ENCODE data around the gene SLC25A43.

SLC25A43 gene

DNA sequence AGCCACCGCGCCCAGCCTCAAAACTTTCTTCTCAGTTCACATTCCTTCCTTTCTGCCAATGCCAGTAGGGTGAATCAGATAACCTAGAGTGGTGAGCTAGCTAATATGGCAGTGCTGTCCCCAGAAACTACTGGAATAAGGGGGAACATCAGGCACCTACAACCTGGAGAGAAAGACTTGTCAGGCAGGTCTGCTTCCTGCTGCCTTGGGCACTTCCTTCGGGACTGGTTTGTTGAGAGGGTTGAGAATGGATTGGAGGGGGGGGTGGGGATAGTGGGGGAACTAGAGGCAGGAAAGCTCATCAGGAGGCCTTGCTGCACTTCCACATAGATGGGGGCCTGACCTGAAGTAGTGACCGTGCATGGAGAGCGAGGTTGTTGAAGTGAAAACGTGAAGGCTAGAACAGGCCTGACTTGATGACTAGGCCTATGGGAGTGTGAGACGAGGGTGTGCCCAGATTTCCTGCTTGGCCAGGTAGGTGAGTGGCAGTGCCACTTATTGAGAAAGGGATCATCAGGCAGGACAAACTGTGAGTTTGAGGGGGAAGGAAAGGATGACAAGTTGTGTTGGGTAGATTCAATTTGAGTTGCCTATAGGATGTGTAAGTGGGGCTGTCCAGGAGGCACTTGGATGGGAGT lies 102.5 kb downstream of the SLC25A43 start:
- DNase-seq = no peak

DNA sequence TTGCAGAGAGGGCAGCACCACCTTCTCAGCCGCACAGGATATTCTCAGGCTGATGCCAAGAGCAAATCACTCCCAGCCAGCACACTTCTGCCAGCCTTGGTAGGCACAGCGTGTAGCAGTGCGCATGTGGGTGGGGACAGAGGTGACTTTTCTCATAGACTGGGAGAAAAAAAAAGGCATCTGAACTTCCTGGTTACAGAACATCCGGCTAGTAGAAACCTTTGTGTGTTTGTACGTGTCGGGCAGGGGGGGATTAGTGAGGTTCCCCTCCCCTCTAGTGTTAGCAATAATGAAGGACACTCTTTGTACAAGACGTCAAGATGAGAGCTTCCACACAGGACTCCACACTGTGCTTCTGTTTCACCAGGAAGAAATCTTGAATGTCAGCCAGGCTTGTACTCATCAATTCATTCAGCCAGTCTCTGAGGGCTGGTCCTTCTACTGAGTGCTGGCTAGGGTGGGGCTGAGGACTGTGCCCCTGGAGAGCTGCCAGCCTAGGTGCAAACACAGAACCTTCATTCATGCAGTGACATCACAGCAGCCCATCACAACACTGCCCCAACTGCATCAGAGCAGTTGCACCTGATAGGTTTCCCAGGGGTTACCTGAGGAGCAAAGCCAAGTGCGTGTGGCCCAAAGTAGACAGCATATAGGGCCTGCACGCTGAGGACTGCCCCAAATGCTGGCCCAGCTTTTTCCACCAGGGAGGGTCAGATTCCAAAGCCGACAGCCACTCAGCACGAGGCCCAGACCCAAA lies 103.8 kb downstream of the SLC25A43 start:
- no peak for DNase-seq

DNA sequence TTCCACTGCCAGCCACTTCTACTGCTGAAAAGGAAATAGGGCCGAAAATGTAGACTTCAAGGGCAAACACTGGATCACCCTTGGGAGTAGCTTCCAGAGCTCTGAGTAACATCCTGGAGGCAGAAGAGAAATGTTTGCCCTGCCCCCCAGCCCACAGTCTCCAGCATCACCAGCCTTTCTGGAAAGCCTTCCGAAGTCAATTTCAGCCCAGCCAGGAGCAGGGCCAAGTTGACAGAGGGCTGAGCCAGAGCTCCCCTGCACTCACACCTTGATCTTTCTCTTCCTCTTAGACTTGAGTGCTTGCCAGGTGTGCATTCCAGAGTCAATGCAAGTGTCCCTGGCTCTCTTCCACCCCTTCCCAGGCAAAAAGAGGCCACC lies 104.3 kb downstream of the SLC25A43 start:
- DNase-seq = no peak
